Activated CD4-positive, alpha-beta T cell treated with anti-CD3 and anti-CD28 coated beads, Interleukin-2, amount 10 ng/mL, durations not matched to agents 7 days and 5 days (primary cell): ENCODE measurements around the gene WFS1. TPM values are rescaled to one million over a fixed set of nuclear protein-coding genes. Genes with fewer than 3 reads are reported as not detected.

Source experiments
- CTCF ChIA-PET: fragments of 350-600 bp; sonication (Branson Sonifier 250); formaldehyde crosslinking; loops from one replicate; lab custom pipeline; 2021; ENCODE audit warnings: antibody characterized with exemption; lab: Charles Lee
- POLR2A ChIA-PET: fragments of 350-600 bp; sonication (Branson Sonifier 250); formaldehyde crosslinking; loops from one replicate; lab custom pipeline; 2021; ENCODE audit warnings: antibody characterized with exemption; lab: Charles Lee
- DNase-seq: peaks from one replicate; pipeline ENCODE4 v3.0.0-alpha.2; 2020
- H3K27ac Mint-ChIP-seq: one replicate; pipeline ENCODE4 v1.8.0; 2021; ENCODE audit warnings: mild to moderate bottlenecking, moderate library complexity, mixed read lengths
- H3K27me3 Mint-ChIP-seq: one replicate; pipeline ENCODE4 v1.8.0; 2021; ENCODE audit warnings: mixed read lengths
- H3K36me3 Mint-ChIP-seq: one replicate; pipeline ENCODE4 v1.8.0; 2021; ENCODE audit warnings: low read depth, mixed read lengths
- H3K4me1 Mint-ChIP-seq: one replicate; pipeline ENCODE4 v1.8.0; 2021; ENCODE audit warnings: mixed read lengths
- H3K4me3 Mint-ChIP-seq: one replicate; pipeline ENCODE4 v1.8.0; 2021; ENCODE audit warnings: mild to moderate bottlenecking, moderate library complexity, mixed read lengths
- H3K9me3 Mint-ChIP-seq: one replicate; pipeline ENCODE4 v1.8.0; 2021; ENCODE audit warnings: mixed read lengths
- total RNA-seq, 2 experiments: library from RNA; stranded (reverse); gene quantifications; one replicate each; pipeline ENCODE4 v1.2.3, GENCODE V29; 2021

The WFS1 gene
- total RNA-seq, 2 experiments from 2014 or later, result 1.7 to 2.1 TPM

DNA sequence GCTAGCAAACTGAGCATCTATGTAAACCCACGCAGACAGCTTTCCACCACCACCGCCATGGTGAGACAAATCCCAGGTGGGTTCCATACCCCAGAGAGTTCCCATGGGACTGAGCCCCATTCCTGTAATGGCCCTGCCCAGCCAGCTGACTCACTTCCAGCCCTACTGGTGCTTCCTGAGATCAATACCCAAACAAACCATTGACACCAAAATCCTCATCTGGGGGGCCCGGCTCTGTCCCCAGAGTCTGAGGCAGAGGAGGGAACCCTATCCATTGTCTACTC, 39.2 kb upstream of the WFS1 start:
- no peak overlapping the region for H3K4me3 Mint-ChIP-seq
- H3K27ac Mint-ChIP-seq, result no peak overlapping the region
- H3K36me3 Mint-ChIP-seq, result no peaks in the 10 kb centered on the region
- no peaks in the 10 kb centered on the region for H3K4me1 Mint-ChIP-seq
- DNase-seq, result no peak
- peaks cover 6% of the 10 kb centered on the region for H3K27me3 Mint-ChIP-seq
- ChIA-PET POLR2A (no interaction called here), CTCF (no interaction called here)
- no peaks in the 10 kb centered on the region for H3K9me3 Mint-ChIP-seq

DNA sequence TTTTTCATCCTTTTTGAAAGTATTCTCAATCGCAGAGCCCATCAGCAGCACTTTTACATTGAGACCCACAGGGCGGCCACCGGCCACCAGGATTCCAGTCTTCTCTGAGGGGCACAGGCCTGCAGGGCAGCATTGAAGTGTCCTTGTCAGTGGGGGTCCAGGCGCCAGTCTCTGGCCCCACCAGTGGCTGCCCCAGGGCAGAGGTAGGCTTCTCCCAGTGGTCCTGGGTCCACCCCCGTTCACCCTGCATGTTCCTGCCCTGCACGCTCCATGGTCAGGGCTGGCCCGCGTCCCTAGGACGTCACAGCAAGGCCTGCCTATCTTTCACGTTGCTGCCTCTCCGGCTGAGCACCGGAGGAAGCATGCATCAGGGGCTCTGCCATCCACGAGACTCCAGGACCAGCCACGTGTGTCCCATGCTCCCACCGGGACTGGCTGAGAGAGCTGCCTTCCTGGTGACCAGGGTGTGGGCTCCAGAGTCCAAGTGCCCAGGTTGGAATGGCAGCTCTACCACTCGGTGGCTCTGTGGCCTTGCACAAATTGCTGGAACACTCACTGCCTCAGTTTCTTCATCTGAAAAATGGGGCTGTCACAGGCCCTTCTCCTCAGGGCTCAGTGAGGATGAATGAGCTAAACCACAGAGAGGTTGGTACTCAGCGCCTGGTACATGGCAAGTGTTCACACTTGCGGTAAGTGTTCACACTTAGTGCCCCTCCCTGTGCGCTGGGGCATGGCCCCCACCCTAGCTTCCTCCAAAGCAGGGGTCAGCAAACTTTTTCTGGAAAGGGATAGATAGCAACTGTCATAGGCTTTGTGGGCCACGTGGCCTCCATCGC, 38.6 kb upstream of the WFS1 start:
- H3K9me3 Mint-ChIP-seq, result no peaks in the 10 kb centered on the region
- H3K4me1 Mint-ChIP-seq, result no peaks in the 10 kb centered on the region
- CTCF ChIA-PET, result interaction anchor here (0.5 kb wide), 1 partner anchor 10 kb away, joined by 5 read pairs; no protein-coding TSS in a partner anchor
- H3K4me3 Mint-ChIP-seq, result no peak overlapping the region
- H3K27me3 Mint-ChIP-seq, result peaks cover 3% of the 10 kb centered on the region
- POLR2A ChIA-PET, result no interaction called here
- no peak overlapping the region for H3K27ac Mint-ChIP-seq
- no peaks in the 10 kb centered on the region for H3K36me3 Mint-ChIP-seq
- no peak for DNase-seq

DNA sequence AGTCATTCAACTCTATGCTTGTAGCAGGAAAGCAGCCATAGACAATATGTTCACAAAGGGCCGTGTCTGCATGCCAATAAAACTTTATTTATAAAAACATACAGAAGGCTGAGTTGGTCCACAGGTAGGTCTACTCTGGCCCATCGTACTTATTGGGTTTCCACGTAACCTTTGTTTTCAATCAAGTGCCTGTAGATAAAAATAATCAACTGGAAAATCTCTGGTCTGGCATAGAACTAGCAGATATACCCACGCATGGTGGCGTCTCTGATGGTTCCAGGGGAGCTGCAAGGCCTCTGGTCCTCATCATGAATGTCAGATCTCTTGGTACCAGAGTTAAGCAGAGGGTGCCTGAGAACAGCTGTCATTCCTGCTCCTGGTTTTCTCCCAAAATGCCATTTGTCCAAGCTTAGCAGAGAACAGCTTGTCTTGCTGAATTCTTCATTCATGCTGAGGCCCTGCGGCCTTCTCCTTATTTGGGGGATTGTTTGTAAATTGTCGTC, 37.9 kb upstream of the WFS1 start:
- no peak for DNase-seq
- H3K27ac Mint-ChIP-seq, result no peak overlapping the region
- peaks cover 3% of the 10 kb centered on the region for H3K27me3 Mint-ChIP-seq
- H3K4me3 Mint-ChIP-seq, result no peak overlapping the region
- H3K4me1 Mint-ChIP-seq, result no peaks in the 10 kb centered on the region
- H3K36me3 Mint-ChIP-seq, result no peaks in the 10 kb centered on the region
- ChIA-PET POLR2A (no interaction called here), CTCF (interaction anchor here (0.5 kb wide), 1 partner anchor 10 kb away, joined by 5 read pairs; no protein-coding TSS in a partner anchor)
- H3K9me3 Mint-ChIP-seq, result no peaks in the 10 kb centered on the region

DNA sequence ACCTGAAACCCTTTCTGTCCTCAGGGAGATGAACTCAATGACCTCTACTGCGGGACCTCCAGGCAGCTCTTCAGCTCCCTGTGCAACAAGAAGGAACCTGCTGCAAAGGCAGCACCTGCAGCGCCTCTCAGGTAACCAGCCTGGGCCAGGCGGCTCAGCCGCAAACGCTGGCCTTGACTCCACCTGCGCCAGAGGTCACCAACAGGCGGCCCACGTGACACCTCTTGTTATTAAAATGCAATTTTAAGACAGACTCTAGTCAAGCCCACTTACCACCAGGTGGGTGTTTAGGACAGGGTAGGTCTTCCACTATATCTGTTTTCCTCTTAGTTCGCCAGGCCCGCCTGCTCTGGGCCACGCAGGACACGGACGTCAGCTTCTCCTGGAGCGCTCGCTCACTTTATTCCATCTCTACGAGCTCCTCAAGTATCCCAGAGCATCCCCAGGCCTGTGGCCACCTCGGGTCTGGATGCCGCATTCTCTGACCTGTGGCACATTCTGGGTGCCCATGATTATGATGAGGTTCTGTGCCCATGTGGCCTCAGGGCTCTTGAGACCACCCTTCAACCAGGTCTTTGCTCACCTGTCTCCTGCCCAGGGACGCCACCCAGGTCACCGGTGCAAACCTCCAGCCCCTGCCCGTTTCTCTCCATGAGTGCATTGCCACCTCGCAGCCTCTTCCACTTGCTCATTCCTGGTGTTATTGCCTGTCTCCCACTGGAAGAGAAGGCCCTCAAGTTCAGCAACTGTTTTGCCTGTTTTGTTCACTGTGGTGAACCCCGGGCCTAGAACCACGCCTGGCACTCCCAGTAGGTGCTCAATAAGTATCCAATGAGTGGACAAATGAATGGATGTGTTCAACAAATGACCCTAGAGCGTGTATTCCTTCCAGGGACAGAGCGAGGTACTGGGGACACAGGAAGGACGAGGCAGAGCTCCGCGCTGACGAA, 36.5 kb upstream of the WFS1 start:
- Mint-ChIP-seq H3K9me3 (no peaks in the 10 kb centered on the region), H3K4me3 (no peak overlapping the region), H3K27me3 (peaks cover 9% of the 10 kb centered on the region), H3K4me1 (no peaks in the 10 kb centered on the region), H3K27ac (no peak overlapping the region), H3K36me3 (no peaks in the 10 kb centered on the region)
- no peak for DNase-seq
- POLR2A ChIA-PET, result no interaction called here
- CTCF ChIA-PET, result no interaction called here

DNA sequence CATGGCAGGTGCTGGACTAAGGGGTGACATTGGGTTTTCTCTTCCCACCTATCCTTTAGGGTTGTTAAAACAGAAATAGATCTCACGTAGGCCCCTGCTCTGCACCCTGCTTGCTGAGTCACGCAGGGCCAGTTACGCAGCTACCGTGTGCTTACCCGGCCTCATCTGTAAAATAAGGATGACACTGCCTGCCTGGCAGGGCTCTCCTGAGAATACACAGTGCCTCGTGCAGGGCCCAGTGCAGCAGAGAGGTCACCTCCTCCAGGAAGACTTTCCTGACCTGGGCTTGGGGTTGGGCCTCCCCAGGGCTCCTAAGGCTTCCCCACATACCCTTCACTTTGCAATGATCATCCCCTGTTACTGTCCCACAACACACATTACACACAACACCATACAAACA, 35.7 kb upstream of the WFS1 start:
- Mint-ChIP-seq H3K4me3 (no peak overlapping the region), H3K27me3 (peaks cover 6% of the 10 kb centered on the region), H3K27ac (no peak overlapping the region), H3K4me1 (no peaks in the 10 kb centered on the region), H3K9me3 (no peaks in the 10 kb centered on the region), H3K36me3 (no peaks in the 10 kb centered on the region)
- ChIA-PET CTCF (no interaction called here), POLR2A (no interaction called here)
- DNase-seq, result no peak

DNA sequence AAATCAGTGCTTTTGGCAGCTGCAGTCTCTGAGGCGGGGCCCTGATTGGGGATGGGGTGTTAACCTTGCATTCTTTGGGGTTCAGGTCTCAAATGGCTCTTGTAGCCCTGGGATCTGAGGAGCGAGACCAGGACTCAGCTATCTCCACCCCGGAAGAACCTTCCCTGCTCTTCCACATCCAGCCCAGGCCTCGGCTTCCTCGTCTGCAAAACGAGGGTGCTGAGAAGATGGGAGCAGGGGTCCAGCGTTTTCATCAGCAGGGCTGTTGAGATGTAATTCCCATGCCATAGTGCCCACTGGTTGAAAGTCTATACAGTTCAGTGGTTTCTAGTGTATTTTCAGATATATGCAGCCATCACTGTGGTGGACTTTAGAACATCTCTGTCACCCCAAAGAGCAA, 34.6 kb upstream of the WFS1 start:
- H3K9me3 Mint-ChIP-seq, result no peaks in the 10 kb centered on the region
- ChIA-PET POLR2A (no interaction called here), CTCF (interaction anchor here (1.1 kb wide), 1 partner anchor 16 kb away, joined by 3 read pairs; no protein-coding TSS in a partner anchor)
- H3K4me3 Mint-ChIP-seq, result no peak overlapping the region
- H3K36me3 Mint-ChIP-seq, result no peaks in the 10 kb centered on the region
- peaks cover 6% of the 10 kb centered on the region for H3K27me3 Mint-ChIP-seq
- no peak overlapping the region for H3K27ac Mint-ChIP-seq
- no peaks in the 10 kb centered on the region for H3K4me1 Mint-ChIP-seq
- no peak for DNase-seq

DNA sequence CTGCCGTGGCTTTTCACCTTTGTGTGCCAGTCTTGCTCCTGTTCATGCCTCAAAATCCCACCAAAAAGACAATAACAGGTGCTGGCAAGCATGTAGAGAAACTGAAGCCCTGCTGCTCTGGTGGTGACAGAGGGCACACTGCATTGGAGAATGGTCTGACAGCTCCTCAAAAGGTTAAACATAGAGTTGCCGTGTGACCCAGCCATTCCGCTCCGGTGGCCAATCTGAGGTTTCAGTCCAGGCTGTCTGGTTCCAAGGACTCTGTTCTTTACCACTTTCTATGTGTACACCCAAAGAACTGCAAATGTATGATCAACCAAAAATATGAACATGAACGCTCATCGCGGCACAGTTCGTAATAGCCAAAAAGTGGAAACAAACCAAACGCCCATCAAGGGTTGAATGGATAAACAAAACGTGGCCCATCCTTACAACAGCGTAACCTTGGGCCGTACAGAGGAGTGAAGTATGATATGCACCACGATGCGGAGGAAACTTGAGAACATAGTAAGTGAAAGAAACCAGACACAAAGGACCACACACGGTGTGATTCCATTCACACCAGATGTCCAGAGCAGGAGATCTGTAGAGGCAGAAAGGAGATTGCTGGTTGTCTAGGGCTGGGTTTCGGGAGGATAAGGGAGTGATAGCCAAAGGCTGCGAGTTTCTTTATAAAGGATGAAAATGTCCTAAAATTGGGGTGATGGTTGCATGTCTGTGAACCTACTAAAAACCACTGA, 33.6 kb upstream of the WFS1 start:
- no peak overlapping the region for H3K4me3 Mint-ChIP-seq
- no peak for DNase-seq
- H3K9me3 Mint-ChIP-seq, result no peaks in the 10 kb centered on the region
- ChIA-PET POLR2A (no interaction called here), CTCF (interaction anchor here (1.1 kb wide), 1 partner anchor 15 kb away, joined by 3 read pairs; no protein-coding TSS in a partner anchor)
- H3K27me3 Mint-ChIP-seq, result peaks cover 6% of the 10 kb centered on the region
- H3K4me1 Mint-ChIP-seq, result no peaks in the 10 kb centered on the region
- no peaks in the 10 kb centered on the region for H3K36me3 Mint-ChIP-seq
- no peak overlapping the region for H3K27ac Mint-ChIP-seq

DNA sequence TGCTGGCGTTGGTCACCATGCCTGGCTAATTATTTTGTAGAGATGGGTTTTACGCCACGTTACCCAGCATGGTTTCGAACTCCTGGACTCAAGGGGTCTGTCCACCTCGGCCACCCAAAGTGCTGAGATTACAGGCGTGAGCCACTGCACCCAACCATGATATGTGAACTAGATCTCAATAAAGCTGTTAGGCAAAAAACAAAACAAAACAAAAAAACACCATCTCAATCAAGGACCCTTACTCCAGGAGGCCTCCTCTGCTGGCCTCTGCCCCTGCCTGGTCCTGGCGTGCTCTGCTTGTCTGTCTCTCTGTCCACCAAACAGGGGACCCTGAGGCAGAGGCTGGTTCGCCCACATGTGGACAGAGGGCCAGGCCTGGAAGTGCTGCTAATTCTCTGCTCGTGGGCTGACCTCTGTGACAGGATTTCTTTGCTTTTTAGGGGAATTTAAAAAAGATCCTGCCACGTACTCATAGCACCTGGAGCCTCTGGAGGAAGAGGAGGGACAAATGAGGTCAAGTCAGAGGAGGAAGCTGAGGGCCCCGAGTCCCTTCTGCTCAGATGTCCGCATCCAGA, 32.7 kb upstream of the WFS1 start:
- DNase-seq, result no peak
- ChIA-PET CTCF (no interaction called here), POLR2A (no interaction called here)
- Mint-ChIP-seq H3K4me3 (no peak overlapping the region), H3K9me3 (no peaks in the 10 kb centered on the region), H3K27ac (no peak overlapping the region), H3K4me1 (no peaks in the 10 kb centered on the region), H3K27me3 (peaks cover 6% of the 10 kb centered on the region), H3K36me3 (no peaks in the 10 kb centered on the region)

DNA sequence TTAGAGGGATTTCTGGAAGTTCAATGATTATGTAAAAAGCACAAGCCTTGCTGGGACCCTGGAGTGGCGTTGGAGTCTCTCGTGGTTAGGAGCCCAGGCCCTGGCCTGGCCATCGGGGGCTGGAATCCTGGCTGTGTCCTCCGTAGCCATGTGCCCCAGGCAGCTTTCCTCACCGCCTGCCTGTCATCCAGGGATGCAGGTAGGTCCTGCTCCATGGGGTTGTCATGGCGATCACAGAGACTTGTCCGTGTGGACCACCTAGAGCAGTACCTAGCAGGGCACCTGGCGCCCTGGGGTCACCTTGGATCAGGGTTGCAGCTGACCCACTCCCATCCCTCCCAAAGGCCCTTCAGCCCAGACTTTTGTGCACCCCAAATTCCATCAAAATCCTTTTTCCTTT, 30.2 kb upstream of the WFS1 start:
- ChIA-PET POLR2A (no interaction called here), CTCF (interaction anchor here (1.0 kb wide), 1 partner anchor 11 kb away, joined by 6 read pairs; no protein-coding TSS in a partner anchor)
- Mint-ChIP-seq H3K27me3 (peaks cover 6% of the 10 kb centered on the region), H3K27ac (no peak overlapping the region), H3K4me1 (no peaks in the 10 kb centered on the region), H3K9me3 (peaks cover 3% of the 10 kb centered on the region), H3K4me3 (no peak overlapping the region), H3K36me3 (no peaks in the 10 kb centered on the region)
- DNase-seq, result no peak

DNA sequence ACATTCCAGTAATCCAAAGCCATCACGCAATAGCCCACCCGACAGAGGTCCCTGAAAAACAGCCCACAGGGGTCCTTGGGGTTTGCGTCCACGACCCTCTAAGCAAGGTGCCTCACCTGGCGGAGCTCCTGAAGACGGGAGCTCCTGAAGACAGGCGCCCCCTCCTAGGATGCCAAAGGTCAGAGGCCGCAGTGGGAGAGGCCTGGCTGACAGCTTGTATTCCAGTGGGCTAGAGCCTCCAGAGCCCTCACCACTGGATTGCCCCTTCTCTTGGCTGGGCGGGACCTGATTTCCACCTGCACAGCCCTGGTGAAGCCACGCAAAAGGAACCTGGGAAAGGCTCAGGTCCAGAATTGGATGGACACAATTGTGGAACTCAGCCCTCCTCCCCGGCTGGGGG, 29.7 kb upstream of the WFS1 start:
- Mint-ChIP-seq H3K27ac (no peak overlapping the region), H3K36me3 (peaks cover 3% of the 10 kb centered on the region), H3K4me1 (no peaks in the 10 kb centered on the region), H3K4me3 (no peak overlapping the region), H3K27me3 (peaks cover 11% of the 10 kb centered on the region), H3K9me3 (peaks cover 8% of the 10 kb centered on the region)
- no peak for DNase-seq
- CTCF ChIA-PET, result interaction anchor here (1.0 kb wide), 1 partner anchor 11 kb away, joined by 6 read pairs; no protein-coding TSS in a partner anchor
- POLR2A ChIA-PET, result no interaction called here

DNA sequence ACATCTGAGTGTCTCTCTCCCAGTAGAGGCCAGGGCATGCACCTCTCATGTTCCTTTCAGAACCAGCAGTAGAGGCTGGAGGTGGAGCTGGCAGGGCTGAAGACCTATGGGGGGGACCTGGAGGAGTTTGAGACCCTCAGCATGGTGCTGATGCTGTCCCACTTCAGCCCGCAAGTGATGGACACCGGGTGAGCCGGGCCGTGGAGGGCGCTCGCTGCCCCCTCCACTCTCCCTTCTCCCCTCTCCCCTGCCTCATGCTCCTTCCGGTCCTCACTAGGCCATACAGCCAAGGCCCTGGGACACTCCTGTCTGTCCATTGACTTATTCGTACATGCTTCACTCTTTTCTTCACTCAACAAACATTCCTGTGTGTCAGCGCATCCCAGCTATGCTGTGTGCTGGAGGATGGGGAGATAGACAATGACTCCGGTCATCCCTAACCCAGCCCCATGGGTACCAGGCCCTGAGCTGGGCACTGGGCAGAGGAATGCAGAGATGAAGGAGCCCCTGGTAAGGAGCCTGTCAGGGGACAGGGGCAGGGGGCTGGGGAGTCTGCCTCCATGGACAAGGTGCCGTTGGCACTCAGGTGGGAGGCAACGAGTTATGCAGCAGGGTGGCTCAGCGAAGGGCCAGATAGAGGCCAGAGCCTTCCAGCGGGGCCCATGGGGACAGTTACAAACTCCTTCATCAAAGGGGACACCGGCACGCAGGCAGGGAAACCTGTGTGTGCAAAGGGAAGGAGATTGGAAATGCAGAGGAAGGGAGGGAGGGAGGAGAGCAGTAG, 28.4 kb upstream of the WFS1 start:
- peaks cover 4% of the 10 kb centered on the region for H3K36me3 Mint-ChIP-seq
- H3K4me3 Mint-ChIP-seq, result no peak overlapping the region
- H3K4me1 Mint-ChIP-seq, result no peaks in the 10 kb centered on the region
- H3K9me3 Mint-ChIP-seq, result peaks cover 8% of the 10 kb centered on the region
- DNase-seq, result no peak
- H3K27me3 Mint-ChIP-seq, result peaks cover 14% of the 10 kb centered on the region
- CTCF ChIA-PET, result interaction anchor here (0.7 to 1.2 kb wide), 2 partner anchors 10 to 178 kb away, joined by 3 to 5 read pairs; no protein-coding TSS in a partner anchor
- H3K27ac Mint-ChIP-seq, result no peak overlapping the region
- POLR2A ChIA-PET, result no interaction called here
